C4-2B (cell line): ENCODE data around the gene THUMPD2.

Source experiments
- CTCF ChIP-seq: fragments of 450-650 bp; conservative IDR thresholded peaks from 2 replicates; pipeline ENCODE4 v1.5.1; 2017; ENCODE audit warnings: mild to moderate bottlenecking
- ZFX ChIP-seq: fragments of 450-650 bp; IDR thresholded peaks from 2 replicates; pipeline ENCODE4 v1.6.1; 2017

- no peak for TF ChIP-seq CTCF
- no peak for TF ChIP-seq ZFX
These were observed 73.4 kb downstream of the THUMPD2 start for GRCh38 chr2:39705638-39706037.
